Lower lobe of right lung (tissue), 2 donors: ENCODE measurements around the gene EVC2. TPM values are rescaled to one million over a fixed set of nuclear protein-coding genes. Genes with fewer than 3 reads are reported as not detected.

ENCODE experiments used
- ATAC-seq, 2 donors: fragments of 200-7000 bp; cut with Tn5 transposase; one replicate each; pipeline ENCODE4 v1.9.1; 2020 to 2022; ENCODE audit warnings: mild to moderate bottlenecking in 2 of 2, moderate library complexity in 2 of 2
- DNase-seq: peaks from one replicate; pipeline ENCODE4 v3.0.0-alpha.2; 2020
- H3K27ac ChIP-seq: fragments of 200-600 bp; one replicate; pipeline ENCODE4 v1.8.0; 2022
- H3K27me3 ChIP-seq: fragments of 200-600 bp; one replicate; pipeline ENCODE4 v1.8.0; 2022; ENCODE audit warnings: low read depth
- H3K36me3 ChIP-seq: fragments of 200-600 bp; one replicate; pipeline ENCODE4 v1.8.0; 2022; ENCODE audit warnings: mild to moderate bottlenecking
- H3K4me1 ChIP-seq: fragments of 200-600 bp; one replicate; pipeline ENCODE4 v1.8.0; 2022
- H3K4me3 ChIP-seq: fragments of 200-600 bp; one replicate; pipeline ENCODE4 v1.8.0; 2022; ENCODE audit warnings: mild to moderate bottlenecking
- H3K9me3 ChIP-seq: fragments of 200-600 bp; one replicate; pipeline ENCODE4 v1.8.0; 2022
- CTCF ChIP-seq: fragments of 200-600 bp; IDR thresholded peaks from one replicate; pipeline ENCODE4 v1.8.0; 2022; ENCODE audit warnings: antibody characterized with exemption, mild to moderate bottlenecking
- intact Hi-C: fragments of 100-400 bp; cut with DNase I; formaldehyde crosslinking; loops from one replicate; pipeline ENCODE4 v1.11.0; 2022
- total RNA-seq: library from RNA; stranded (reverse); fragmentation: NEBNext Ultra II Directional; extraction: Animal tissue kit (Norgen Biotek cat#: 25700); gene quantifications from one replicate; pipeline ENCODE4 v1.2.1, GENCODE V29; 2021
- donor health status: DM: no; HTN: yes; CAD: no; lungs with severe emphysema.

Gene EVC2
- total RNA-seq, 1 donor from 2014 or later: 4.9 TPM

- peaks cover 49% of the 10 kb centered on the region for H3K36me3 ChIP-seq
- H3K4me3 ChIP-seq: no peak overlapping the region
- intact Hi-C loops: no loop called here
- no peaks in the 10 kb centered on the region for H3K27me3 ChIP-seq
- no peak overlapping the region for H3K27ac ChIP-seq
- DNase-seq: no peak
- H3K9me3 ChIP-seq: no peaks in the 10 kb centered on the region
- H3K4me1 ChIP-seq: no peaks in the 10 kb centered on the region
- ATAC-seq: no peak
- no peak for TF ChIP-seq CTCF
Observed at GRCh38 chr4:5749568-5749967, 41.2 kb upstream of the EVC2 start.

- Histone ChIP-seq H3K4me1 (no peaks in the 10 kb centered on the region), H3K9me3 (no peaks in the 10 kb centered on the region), H3K27me3 (no peaks in the 10 kb centered on the region), H3K27ac (no peak overlapping the region), H3K36me3 (peaks cover 59% of the 10 kb centered on the region), H3K4me3 (no peak overlapping the region)
- DNase-seq: no peak
- TF ChIP-seq CTCF: no peak
- intact Hi-C loops: no loop called here
- ATAC-seq: no peak
Observed at GRCh38 chr4:5747738-5748375, 39.5 kb upstream of the EVC2 start.

- no peaks in the 10 kb centered on the region for H3K4me1 ChIP-seq
- peaks cover 57% of the 10 kb centered on the region for H3K36me3 ChIP-seq
- TF ChIP-seq CTCF: no peak
- intact Hi-C loops: no loop called here
- no peaks in the 10 kb centered on the region for H3K27me3 ChIP-seq
- DNase-seq (no peak), ATAC-seq (no peak)
- no peaks in the 10 kb centered on the region for H3K9me3 ChIP-seq
- H3K4me3 ChIP-seq: no peak overlapping the region
- no peak overlapping the region for H3K27ac ChIP-seq
Observed at GRCh38 chr4:5746829-5747737, 38.7 kb upstream of the EVC2 start.

GRCh38 chr4:5746250-5746649 lies 37.9 kb upstream of the EVC2 start:
- H3K4me1 ChIP-seq: no peaks in the 10 kb centered on the region
- TF ChIP-seq CTCF: no peak
- ATAC-seq: no peak
- DNase-seq: no peak
- no peak overlapping the region for H3K27ac ChIP-seq
- H3K9me3 ChIP-seq: no peaks in the 10 kb centered on the region
- H3K27me3 ChIP-seq: no peaks in the 10 kb centered on the region
- no peak overlapping the region for H3K4me3 ChIP-seq
- H3K36me3 ChIP-seq: peaks cover 56% of the 10 kb centered on the region
- intact Hi-C loops: no loop called here

- peaks cover 28% of the 10 kb centered on the region for H3K36me3 ChIP-seq
- intact Hi-C loops: no loop called here
- no peaks in the 10 kb centered on the region for H3K27me3 ChIP-seq
- no peaks in the 10 kb centered on the region for H3K9me3 ChIP-seq
- no peaks in the 10 kb centered on the region for H3K4me1 ChIP-seq
- no peak for TF ChIP-seq CTCF
- DNase-seq: no peak
- no peak overlapping the region for H3K27ac ChIP-seq
- ATAC-seq: no peak
- H3K4me3 ChIP-seq: no peak overlapping the region
Observed at GRCh38 chr4:5742968-5743367, 34.6 kb upstream of the EVC2 start.
